ENCODE data around the gene PCDHB14.
"Not testable (repeated sequence)": the region's sequence is repeated elsewhere in the genome, so short reads cannot be mapped to it uniquely, and the experiment has no call there.

Gene PCDHB14

GRCh38 chr5:141224844-141225243 is 1.7 kb downstream of the PCDHB14 start:
- Mint-ChIP-seq H3K36me3 (ENCODE audit: low read depth) (peaks cover 74% of the 10 kb centered on the region), H3K9me3 (peaks cover 69% of the 10 kb centered on the region)
- H3K27ac Mint-ChIP-seq; H3K4me3 Mint-ChIP-seq; H3K27me3 Mint-ChIP-seq (ENCODE audit: low read depth); H3K4me1 Mint-ChIP-seq: not testable (repeated sequence)

GRCh38 chr5:141225421-141225820 is 2.3 kb downstream of the PCDHB14 start:
- not testable (repeated sequence) for H3K4me3 Mint-ChIP-seq, H3K4me1 Mint-ChIP-seq

GRCh38 chr5:141234109-141234667 is 11.0 kb downstream of the PCDHB14 start:
- no peaks in the 10 kb centered on the region for H3K27me3 Mint-ChIP-seq (ENCODE audit: low read depth)
- H3K4me1 Mint-ChIP-seq: no peaks in the 10 kb centered on the region
- no peak overlapping the region for H3K4me3 Mint-ChIP-seq

More at GRCh38 chr5:141225421-141225820, 2.3 kb downstream of the PCDHB14 start:
- Mint-ChIP-seq H3K36me3 (ENCODE audit: low read depth) (peaks cover 68% of the 10 kb centered on the region), H3K9me3 (peaks cover 67% of the 10 kb centered on the region)
- H3K27ac Mint-ChIP-seq; H3K27me3 Mint-ChIP-seq (ENCODE audit: low read depth): not testable (repeated sequence)

GRCh38 chr5:141235922-141236321 is 12.8 kb downstream of the PCDHB14 start:
- not testable (repeated sequence) for H3K4me1 Mint-ChIP-seq

More at GRCh38 chr5:141234109-141234667, 11.0 kb downstream of the PCDHB14 start:
- Mint-ChIP-seq H3K27ac (no peak overlapping the region), H3K36me3 (ENCODE audit: low read depth) (peaks cover 56% of the 10 kb centered on the region), H3K9me3 (peaks cover 65% of the 10 kb centered on the region)
- TF ChIP-seq CTCF (IDR thresholded peaks at IDR 0.05; ENCODE audit: unreplicated experiment in 3 of 3): no peak

GRCh38 chr5:141236516-141237313 is 13.6 kb downstream of the PCDHB14 start:
- H3K4me1 Mint-ChIP-seq: no peaks in the 10 kb centered on the region
- no peak overlapping the region for H3K4me3 Mint-ChIP-seq
- H3K9me3 Mint-ChIP-seq: peaks cover 75% of the 10 kb centered on the region
- H3K27ac Mint-ChIP-seq: no peak overlapping the region
- TF ChIP-seq CTCF (IDR thresholded peaks at IDR 0.05; ENCODE audit: unreplicated experiment in 3 of 3): no peak
- H3K27me3 Mint-ChIP-seq (ENCODE audit: low read depth): no peaks in the 10 kb centered on the region
- peaks cover 71% of the 10 kb centered on the region for H3K36me3 Mint-ChIP-seq (ENCODE audit: low read depth)

More at GRCh38 chr5:141235922-141236321, 12.8 kb downstream of the PCDHB14 start:
- H3K4me3 Mint-ChIP-seq; H3K27ac Mint-ChIP-seq; H3K27me3 Mint-ChIP-seq (ENCODE audit: low read depth): not testable (repeated sequence)
- H3K9me3 Mint-ChIP-seq: peaks cover 79% of the 10 kb centered on the region
- peaks cover 74% of the 10 kb centered on the region for H3K36me3 Mint-ChIP-seq (ENCODE audit: low read depth)

- Mint-ChIP-seq H3K4me1 (no peaks in the 10 kb centered on the region), H3K9me3 (peaks cover 82% of the 10 kb centered on the region), H3K4me3 (no peak overlapping the region), H3K36me3 (ENCODE audit: low read depth) (peaks cover 83% of the 10 kb centered on the region), H3K27me3 (ENCODE audit: low read depth) (no peaks in the 10 kb centered on the region), H3K27ac (no peak overlapping the region)
- TF ChIP-seq CTCF (IDR thresholded peaks at IDR 0.05; ENCODE audit: unreplicated experiment in 3 of 3): no peak
Observed at GRCh38 chr5:141241496-141241895, 18.4 kb downstream of the PCDHB14 start.

GRCh38 chr5:141245250-141245717 is 22.1 kb downstream of the PCDHB14 start, which contains the start of gene PCDHB15:
PCDHB15 (plus strand) TSS chr5:141245395; CDS start chr5:141245579, 184 bp downstream.
- Mint-ChIP-seq H3K4me3 (peak within 1 kb of the TSS; percentile 74 to 88 (median 80)), H3K4me1 (no peaks in the 10 kb centered on the region), H3K27me3 (ENCODE audit: low read depth) (no peaks in the 10 kb centered on the region), H3K9me3 (peaks cover 83% of the 10 kb centered on the region), H3K27ac (peak within 1 kb of the TSS; percentile 49 to 92 (median 85)), H3K36me3 (ENCODE audit: low read depth) (peaks cover 92% of the 10 kb centered on the region)
- peak in 1 of 3 experiments; percentile 32 for TF ChIP-seq CTCF (IDR thresholded peaks at IDR 0.05; ENCODE audit: unreplicated experiment in 3 of 3)

GRCh38 chr5:141246971-141247370 is 23.8 kb downstream of the PCDHB14 start:
- H3K27me3 Mint-ChIP-seq (ENCODE audit: low read depth); H3K4me1 Mint-ChIP-seq; H3K4me3 Mint-ChIP-seq; H3K27ac Mint-ChIP-seq: not testable (repeated sequence)
- H3K9me3 Mint-ChIP-seq: peaks cover 85% of the 10 kb centered on the region
- H3K36me3 Mint-ChIP-seq (ENCODE audit: low read depth): peaks cover 93% of the 10 kb centered on the region

GRCh38 chr5:141247434-141247833 is 24.3 kb downstream of the PCDHB14 start:
- H3K27ac Mint-ChIP-seq; H3K4me3 Mint-ChIP-seq; H3K27me3 Mint-ChIP-seq (ENCODE audit: low read depth); H3K4me1 Mint-ChIP-seq: not testable (repeated sequence)
- peaks cover 89% of the 10 kb centered on the region for H3K36me3 Mint-ChIP-seq (ENCODE audit: low read depth)
- H3K9me3 Mint-ChIP-seq: peaks cover 81% of the 10 kb centered on the region
